H1 (cell line): Measurements from ENCODE around the gene CD63. TPM values are rescaled to one million over a fixed set of nuclear protein-coding genes. Genes with fewer than 3 reads are reported as not detected.

Experiments
- BACH1 ChIP-seq: IDR thresholded peaks from 2 replicates; pipeline ENCODE4 v1.6.1; 2012; ENCODE audit warnings: low read length, improper control_type of control experiment
- BRCA1 ChIP-seq: IDR thresholded peaks from 2 replicates; pipeline ENCODE4 v1.6.1; 2012; ENCODE audit warnings: low read depth, low read length, improper control_type of control experiment
- CBX8 ChIP-seq: fragments of 300-800, 300-1000 bp; sonication (generic); IDR thresholded peaks from 2 replicates; pipeline ENCODE4 v1.7.1; 2016; ENCODE audit warnings: low read depth, low read length, borderline replicate concordance
- CHD1 ChIP-seq: IDR thresholded peaks from 2 replicates; pipeline ENCODE4 v1.6.1; 2012; ENCODE audit warnings: low read depth, low read length, improper control_type of control experiment
- CTCF ChIP-seq, 3 experiments: IDR thresholded peaks; 1 replicate in 2 of 3; 2 replicates in 1 of 3; pipeline versions ENCODE4 v1.5.1 to v1.6.1; 2011; ENCODE audit warnings: low read length in 3 of 3, mild to moderate bottlenecking in 3 of 3, inconsistent platforms in 2 of 3, low read depth in 1 of 3, moderate library complexity in 1 of 3; ENCODE audit not compliant: insufficient read depth in 1 of 3; ENCODE audit errors: control extremely low read depth in 1 of 3
- E2F6 ChIP-seq: IDR thresholded peaks from 2 replicates; pipeline ENCODE4 v1.6.1; 2012; ENCODE audit warnings: inconsistent platforms
- GTF2F1 ChIP-seq: IDR thresholded peaks from 2 replicates; pipeline ENCODE4 v1.6.1; 2012; ENCODE audit warnings: low read depth, low read length, improper control_type of control experiment, borderline replicate concordance
- MAX ChIP-seq: IDR thresholded peaks from 2 replicates; pipeline ENCODE4 v1.6.1; 2012; ENCODE audit warnings: inconsistent platforms
- PHF8 ChIP-seq: fragments of 200-600 bp; sonication (generic); conservative IDR thresholded peaks from 2 replicates; pipeline ENCODE4 v1.7.1; 2012; ENCODE audit warnings: low read depth, mild to moderate bottlenecking, inconsistent platforms, low read length, moderate library complexity
- POLR2A ChIP-seq, 2 experiments: IDR thresholded peaks; 1 replicate in 1 of 2; 2 replicates in 1 of 2; pipeline ENCODE4 v1.6.1; 2011; ENCODE audit warnings: low read depth in 2 of 2, low read length in 2 of 2, mild to moderate bottlenecking in 2 of 2; ENCODE audit errors: control extremely low read depth in 1 of 2
- POLR2AphosphoS5 ChIP-seq: IDR thresholded peaks from 2 replicates; pipeline ENCODE4 v1.6.1; 2011; ENCODE audit warnings: low read depth, low read length
- RNF2 ChIP-seq: fragments of 200-900, 300-1000 bp; sonication (generic); IDR thresholded peaks from 2 replicates; pipeline ENCODE4 v1.7.1; 2016; ENCODE audit warnings: borderline replicate concordance, low read depth, mild to moderate bottlenecking, antibody characterized with exemption, low read length; ENCODE audit not compliant: poor library complexity, severe bottlenecking; ENCODE audit errors: missing control alignments
- SAP30 ChIP-seq: fragments of 300-600 bp; sonication (generic); IDR thresholded peaks from 2 replicates; pipeline ENCODE4 v1.7.1; 2012; ENCODE audit warnings: low read length, moderate library complexity, mild to moderate bottlenecking, inconsistent platforms; ENCODE audit not compliant: insufficient read depth, insufficient replicate concordance
- SIRT6 ChIP-seq: IDR thresholded peaks from one replicate; pipeline ENCODE4 v1.7.1; 2012; ENCODE audit warnings: low read length, inconsistent platforms
- SP1 ChIP-seq: IDR thresholded peaks from 2 replicates; pipeline ENCODE4 v1.6.1; 2011; ENCODE audit warnings: low read depth, low read length
- TAF7 ChIP-seq: optimal IDR thresholded peaks from 2 replicates; pipeline ENCODE3; 2011; ENCODE audit warnings: low read depth, mild to moderate bottlenecking, inconsistent platforms, low read length, moderate library complexity, borderline replicate concordance
- TBP ChIP-seq: IDR thresholded peaks from 2 replicates; pipeline ENCODE4 v1.6.1; 2011; ENCODE audit warnings: low read depth, low read length, improper control_type of control experiment
- TCF12 ChIP-seq: IDR thresholded peaks from 2 replicates; pipeline ENCODE4 v1.6.1; 2011; ENCODE audit warnings: low read depth, mild to moderate bottlenecking, low read length
- TEAD4 ChIP-seq: IDR thresholded peaks from 2 replicates; pipeline ENCODE4 v1.6.1; 2012; ENCODE audit warnings: low read depth, low read length, inconsistent platforms, mixed read lengths
- YY1 ChIP-seq: IDR thresholded peaks from 2 replicates; pipeline ENCODE4 v1.6.1; 2011; ENCODE audit warnings: low read depth, mild to moderate bottlenecking, low read length
- ZNF274 ChIP-seq: IDR thresholded peaks from 2 replicates; pipeline ENCODE4 v1.7.0; 2012; ENCODE audit warnings: low read length, borderline replicate concordance; ENCODE audit errors: extremely low read depth
- polyA plus RNA-seq, 7 experiments: library from polyadenylated mRNA; depleted of rRNA in 3 of 7; stranded (reverse) in 5 of 7; unstranded in 2 of 7; fragments of >200 nt in 5 of 7; fragments of 200-250 nt in 2 of 7; gene quantifications; 1 replicate in 5 of 7; 2 replicates in 1 of 7; 4 replicates in 1 of 7; pipeline versions ENCODE4 v1.2.1 to v1.2.3, GENCODE V29; 2011 to 2013; ENCODE audit warnings: missing spikeins in 2 of 7, mixed read lengths in 2 of 7
- total RNA-seq: library from RNA; stranded (reverse); fragmentation: NEBNext Ultra II Directional; extraction: Animal tissue kit (Norgen Biotek cat#: 25700); gene quantifications from 2 replicates; pipeline ENCODE4 v1.2.1, GENCODE V29; 2021

The CD63 gene
- total and polyA plus RNA-seq, 2 of the 8 experiments (the other 6 are each of a cell fraction or from before 2014, with no cell fraction given) = 440 to 526 TPM

- TF ChIP-seq CTCF (IDR thresholded peaks at IDR 0.05; ENCODE audit: control extremely low read depth in 1 of 3, insufficient read depth in 1 of 3, low read depth in 1 of 3, low read length in 3 of 3) (no peak), BRCA1 (no peak), E2F6 (peak; percentile 12; the same call in 1 of the 2 replicates), TBP (peak; percentile 42; the same call in 1 of the 2 replicates), BACH1 (no peak), TAF7 (peak; percentile 51), CHD1 (no peak), PHF8 (peak; percentile 57), SIRT6 (no peak), RNF2 (no peak), MAX (0 out of 2 replicates have a peak, but pooled peaks have one; percentile 35), YY1 (no peak), SP1 (no peak), TCF12 (no peak), POLR2A (IDR thresholded peaks at IDR 0.05; ENCODE audit: control extremely low read depth in 1 of 2, low read depth in 2 of 2, low read length in 2 of 2) (no peak), CBX8 (no peak), SAP30 (peak; percentile 84), POLR2AphosphoS5 (no peak), TEAD4 (no peak), GTF2F1 (no peak), ZNF274 (no peak)
These were observed 14.9 kb upstream of the CD63 start (continued) for GRCh38 chr12:55743406-55744339.
